Heart right ventricle (tissue), 16 donors: Measurements from ENCODE around the gene FBXW4. TPM values are rescaled to one million over a fixed set of nuclear protein-coding genes. Genes with fewer than 3 reads are reported as not detected.

ENCODE experiments used
- ATAC-seq, 8 donors: fragments of 200-7000 bp; cut with Tn5 transposase; one replicate each; pipeline ENCODE4 v1.9.1; 2020; ENCODE audit warnings: mild to moderate bottlenecking in 8 of 8, moderate library complexity in 8 of 8, moderate number of reproducible peaks in 1 of 8
- DNase-seq, 2 donors: peaks; one replicate each; pipeline ENCODE4 v3.0.0-alpha.2; 2020
- H3K27ac ChIP-seq, 10 donors: fragments of 200-600 bp; sonication (generic) in 2 of 10; one replicate each; pipeline versions ENCODE4 v1.5.0 to v1.8.0; 2020 to 2022; ENCODE audit warnings: mild to moderate bottlenecking in 3 of 10
- H3K27me3 ChIP-seq, 7 donors: fragments of 200-600 bp; one replicate each; pipeline ENCODE4 v1.8.0; 2021 to 2022; ENCODE audit warnings: mild to moderate bottlenecking in 2 of 7
- H3K36me3 ChIP-seq, 9 donors: fragments of 200-600 bp; sonication (generic) in 1 of 9; one replicate each; pipeline versions ENCODE4 v1.5.0 to v1.8.0; 2020 to 2022; ENCODE audit warnings: mild to moderate bottlenecking in 2 of 9
- H3K4me1 ChIP-seq, 9 donors: fragments of 200-600 bp; sonication (generic) in 1 of 9; one replicate each; pipeline versions ENCODE4 v1.5.0 to v1.8.0; 2020 to 2022; ENCODE audit warnings: mild to moderate bottlenecking in 4 of 9
- H3K4me3 ChIP-seq, 10 donors: fragments of 200-600 bp; sonication (generic) in 2 of 10; one replicate each; pipeline versions ENCODE4 v1.5.0 to v1.8.0; 2020 to 2022; ENCODE audit warnings: mild to moderate bottlenecking in 7 of 10, moderate library complexity in 2 of 10
- H3K9me3 ChIP-seq, 11 donors: fragments of 200-600 bp in 10 of 11; sonication (generic) in 2 of 11; one replicate each; pipeline versions ENCODE4 v1.5.0 to v1.8.0; 2013 to 2022; ENCODE audit warnings: mild to moderate bottlenecking in 2 of 11, control low read depth in 1 of 11, moderate library complexity in 1 of 11
- WGBS, 2 donors: extraction: QIAGEN DNeasy Blood & Tissue Kit; methylation state at CpG; one replicate each; pipeline ENCODE4 v1.1.7; 2013; ENCODE audit warnings: inconsistent platforms in 1 of 2; 5-methylcytosine and 5-hydroxymethylcytosine counted together
- intact Hi-C, 10 donors: fragments of 100-400 bp; cut with DNase I; formaldehyde crosslinking; loops; one replicate each; pipeline versions ENCODE4 v1.11.1 to v1.14.2; 2022
- polyA plus RNA-seq, 2 donors: library from polyadenylated mRNA; stranded (reverse); fragments of 200-250 nt; gene quantifications; one replicate each; pipeline ENCODE4 v1.2.3, GENCODE V29; 2013
- total RNA-seq, 10 donors: library from RNA; stranded (reverse); fragmentation: NEBNext Ultra II Directional in 3 of 10; extraction: Animal tissue kit (Norgen Biotek cat#: 25700) in 3 of 10; gene quantifications; one replicate each; pipeline versions ENCODE4 v1.2.1 to v1.2.4, GENCODE V29; 2021 to 2023
- TF ChIP-seq, protein P1 (sequence below), 9 donors: fragments of 200-600 bp; sonication (generic) in 2 of 9; IDR thresholded peaks; one replicate each; pipeline versions ENCODE4 v1.5.0 to v1.8.0; 2021 to 2022; ENCODE audit warnings: antibody characterized with exemption in 9 of 9, mild to moderate bottlenecking in 5 of 9, moderate library complexity in 1 of 9
- donor health status: Arrhythmogenic right ventricular cardiomyopathy.
- donor health status: ischemic (EF 13 %, LVEDD 7.1; RV severe dilation, severe dysfunction).
- donor health status: healthy with polysubstance abuse.
- donor health status: DM: no; HTN: yes; CAD: no.
- donor health status: DM: no; HTN: no; CAD: no.
- donor health status: ischemic (EF 25% LVEDD 6.9; RV normal size, moderate dysfunction).
- donor health status: ischemic (EF 25% LVEDD 5.7; RV mildly dilated, moderate dysfunction).
- donor health status: healthy.
- donor health status: DM: yes; HTN: yes; CAD: no.
- donor health status: Ischemic cardiomyopathy.
- donor health status: ischemic (EF 35%, LVEDD 5.7; RV mildly dilated, moderate dysfunction).
- donor health status: nonischemic (EF 11% LVEDD 7.7; RV severe dilation, severe dysfunction).
- donor health status: DM: yes; HTN: yes; CAD: no.
- donor health status: PGD.
- donor health status: ischemic (EF 29% LVEDD 5.4; RV normal size, mild dysfunction).
- donor health status: nonischemic (EF 23%, LVEDD 6.1; RV moderate dilation, normal function).

Gene FBXW4
- total and polyA plus RNA-seq, 12 donors = 31.8 to 118 (median 92.1) TPM

DNA sequence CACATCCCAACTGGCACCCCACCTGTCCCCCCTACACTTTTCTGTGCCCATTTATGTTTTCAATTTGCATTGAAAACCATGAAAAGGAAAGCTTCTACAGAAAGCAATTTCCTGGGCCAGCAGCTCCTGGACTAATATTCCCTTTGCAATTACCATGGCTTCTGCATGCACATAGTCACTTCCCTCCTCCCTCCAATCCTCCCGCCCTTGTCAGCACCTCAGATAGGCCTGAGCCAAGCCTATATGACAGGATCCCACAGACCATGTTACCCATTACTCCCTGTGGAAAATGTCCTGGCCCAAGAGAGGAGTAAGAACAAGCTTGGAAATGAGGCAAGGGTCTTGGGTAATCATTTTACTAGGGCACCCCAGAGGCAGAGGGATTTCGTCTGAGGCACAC lies 38.1 kb downstream of the FBXW4 start:
- peaks cover 0 to 96% (median 15%) of the 10 kb centered on the region in 9 donors for H3K36me3 ChIP-seq
- intact Hi-C loops = no loop called here
- H3K4me1 ChIP-seq = peaks cover 0 to 14% (median 0%) of the 10 kb centered on the region in 9 donors

DNA sequence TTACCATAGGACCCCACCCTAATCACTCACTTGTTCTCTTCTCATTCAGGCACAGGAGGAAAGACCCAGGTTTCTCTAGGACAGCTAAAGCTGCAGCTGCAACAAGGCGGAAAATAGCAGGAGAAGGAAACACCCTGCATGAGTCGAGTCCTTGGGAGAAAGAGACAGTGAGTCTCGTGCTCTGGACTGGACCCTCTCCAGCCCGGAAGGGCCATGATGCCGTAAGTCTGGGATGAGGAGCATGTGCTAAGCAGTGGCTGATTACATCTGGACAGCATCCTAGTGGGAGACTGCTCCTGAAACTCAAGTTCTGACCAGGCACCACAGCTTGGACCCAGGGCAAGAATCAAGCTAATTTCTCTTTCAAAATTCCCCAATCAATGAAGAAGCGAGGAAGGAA lies 39.4 kb downstream of the FBXW4 start:
- intact Hi-C loops = no loop called here
- peaks cover 0 to 14% (median 0%) of the 10 kb centered on the region in 9 donors for H3K4me1 ChIP-seq
- H3K27ac ChIP-seq = no peak overlapping the region
- 63 to 64% methylated on average over 6 of the region's 6 CpGs for WGBS, 2 donors
- H3K9me3 ChIP-seq = no peaks in the 10 kb centered on the region
- no peak overlapping the region for H3K4me3 ChIP-seq
- TF ChIP-seq, protein P1, sequence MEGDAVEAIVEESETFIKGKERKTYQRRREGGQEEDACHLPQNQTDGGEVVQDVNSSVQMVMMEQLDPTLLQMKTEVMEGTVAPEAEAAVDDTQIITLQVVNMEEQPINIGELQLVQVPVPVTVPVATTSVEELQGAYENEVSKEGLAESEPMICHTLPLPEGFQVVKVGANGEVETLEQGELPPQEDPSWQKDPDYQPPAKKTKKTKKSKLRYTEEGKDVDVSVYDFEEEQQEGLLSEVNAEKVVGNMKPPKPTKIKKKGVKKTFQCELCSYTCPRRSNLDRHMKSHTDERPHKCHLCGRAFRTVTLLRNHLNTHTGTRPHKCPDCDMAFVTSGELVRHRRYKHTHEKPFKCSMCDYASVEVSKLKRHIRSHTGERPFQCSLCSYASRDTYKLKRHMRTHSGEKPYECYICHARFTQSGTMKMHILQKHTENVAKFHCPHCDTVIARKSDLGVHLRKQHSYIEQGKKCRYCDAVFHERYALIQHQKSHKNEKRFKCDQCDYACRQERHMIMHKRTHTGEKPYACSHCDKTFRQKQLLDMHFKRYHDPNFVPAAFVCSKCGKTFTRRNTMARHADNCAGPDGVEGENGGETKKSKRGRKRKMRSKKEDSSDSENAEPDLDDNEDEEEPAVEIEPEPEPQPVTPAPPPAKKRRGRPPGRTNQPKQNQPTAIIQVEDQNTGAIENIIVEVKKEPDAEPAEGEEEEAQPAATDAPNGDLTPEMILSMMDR (IDR thresholded peaks at IDR 0.05) = no peak
- no peaks in the 10 kb centered on the region for H3K27me3 ChIP-seq
- DNase-seq (peak in 1 of 2 donors; percentile 8), ATAC-seq (peak in 2 of 8 donors; percentile 34 to 62)
- H3K36me3 ChIP-seq = peaks cover 0 to 96% (median 9%) of the 10 kb centered on the region in 9 donors

More for the DNA sequence above, 38.1 kb downstream of the FBXW4 start:
- TF ChIP-seq, protein P1 (IDR thresholded peaks at IDR 0.05) = no peak
- Histone ChIP-seq H3K4me3 (no peak overlapping the region), H3K27ac (no peak overlapping the region), H3K27me3 (no peaks in the 10 kb centered on the region), H3K9me3 (no peaks in the 10 kb centered on the region)
- WGBS, 2 donors = 35 to 61% methylated on average over 2 of the region's 2 CpGs
- peak in 4 of 8 donors; percentile 56 to 71 (median 67) for ATAC-seq
- no peak for DNase-seq

DNA sequence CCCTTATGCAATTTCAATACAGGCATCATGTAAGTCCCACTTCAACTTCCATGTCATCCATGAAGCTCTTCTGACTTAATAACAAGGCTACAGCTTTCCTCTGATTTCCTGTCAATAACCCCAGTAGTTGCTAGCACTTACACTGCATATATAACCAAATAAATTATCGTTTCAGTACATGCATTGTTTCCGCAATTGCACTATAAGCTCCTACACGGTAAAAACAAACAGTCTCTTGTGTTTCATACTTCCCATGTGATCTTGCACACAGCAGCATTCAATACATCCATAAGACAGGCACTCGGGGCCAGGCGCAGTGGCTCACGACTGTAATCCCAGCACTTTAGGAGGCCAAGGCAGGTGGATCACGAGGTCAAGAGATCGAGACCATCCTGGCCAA lies 41.4 kb downstream of the FBXW4 start:
- TF ChIP-seq, protein P1 (IDR thresholded peaks at IDR 0.05) = no peak
- Histone ChIP-seq H3K4me3 (no peak overlapping the region), H3K36me3 (peaks cover 0 to 96% (median 16%) of the 10 kb centered on the region in 9 donors), H3K4me1 (peaks cover 0 to 14% (median 0%) of the 10 kb centered on the region in 9 donors), H3K27ac (no peak overlapping the region), H3K27me3 (no peaks in the 10 kb centered on the region), H3K9me3 (no peaks in the 10 kb centered on the region)
- ATAC-seq (no peak), DNase-seq (no peak)
- WGBS, 2 donors = 94 to 96% methylated on average over 8 of the region's 8 CpGs
- intact Hi-C loops = no loop called here

DNA sequence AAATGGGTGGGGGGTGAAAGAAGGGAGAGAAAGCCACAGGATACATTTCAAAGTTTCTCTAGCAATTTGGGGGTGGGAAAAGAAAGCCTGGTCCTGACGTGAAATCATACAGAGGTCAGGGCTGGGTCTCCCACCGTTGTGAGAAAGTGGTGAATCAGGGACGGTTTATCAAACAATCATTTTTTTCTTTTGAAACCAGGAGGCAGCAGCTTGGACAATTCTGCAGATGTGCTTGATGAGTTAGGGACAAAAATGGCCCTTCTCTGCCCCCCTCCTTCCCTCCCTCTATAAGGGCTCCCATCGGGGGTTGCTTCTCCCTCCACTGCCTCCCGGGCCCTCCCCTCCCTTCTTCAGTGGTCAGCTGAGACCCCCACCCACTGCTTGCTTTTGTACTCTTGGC lies 43.6 kb downstream of the FBXW4 start:
- DNase-seq (no peak), ATAC-seq (no peak)
- no peak overlapping the region for H3K4me3 ChIP-seq
- H3K4me1 ChIP-seq = peaks cover 0 to 10% (median 3%) of the 10 kb centered on the region in 9 donors
- H3K27me3 ChIP-seq = no peaks in the 10 kb centered on the region
- intact Hi-C loops = no loop called here
- no peak overlapping the region for H3K27ac ChIP-seq
- peaks cover 0 to 95% (median 17%) of the 10 kb centered on the region in 9 donors for H3K36me3 ChIP-seq
- no peaks in the 10 kb centered on the region for H3K9me3 ChIP-seq
- WGBS, 2 donors = 89 to 91% methylated on average over 5 of the region's 5 CpGs
- TF ChIP-seq, protein P1 (IDR thresholded peaks at IDR 0.05) = no peak
